GM21717 (cell line): Measurements from ENCODE around the gene HERPUD1.

Experiments used
- ATAC-seq: cut with Tn5 transposase; IDR thresholded peaks from one replicate; pipeline ENCODE4 v1.9.1; 2021; ENCODE audit warnings: mild to moderate bottlenecking, moderate library complexity; ENCODE audit not compliant: unreplicated experiment

HERPUD1 gene

DNA sequence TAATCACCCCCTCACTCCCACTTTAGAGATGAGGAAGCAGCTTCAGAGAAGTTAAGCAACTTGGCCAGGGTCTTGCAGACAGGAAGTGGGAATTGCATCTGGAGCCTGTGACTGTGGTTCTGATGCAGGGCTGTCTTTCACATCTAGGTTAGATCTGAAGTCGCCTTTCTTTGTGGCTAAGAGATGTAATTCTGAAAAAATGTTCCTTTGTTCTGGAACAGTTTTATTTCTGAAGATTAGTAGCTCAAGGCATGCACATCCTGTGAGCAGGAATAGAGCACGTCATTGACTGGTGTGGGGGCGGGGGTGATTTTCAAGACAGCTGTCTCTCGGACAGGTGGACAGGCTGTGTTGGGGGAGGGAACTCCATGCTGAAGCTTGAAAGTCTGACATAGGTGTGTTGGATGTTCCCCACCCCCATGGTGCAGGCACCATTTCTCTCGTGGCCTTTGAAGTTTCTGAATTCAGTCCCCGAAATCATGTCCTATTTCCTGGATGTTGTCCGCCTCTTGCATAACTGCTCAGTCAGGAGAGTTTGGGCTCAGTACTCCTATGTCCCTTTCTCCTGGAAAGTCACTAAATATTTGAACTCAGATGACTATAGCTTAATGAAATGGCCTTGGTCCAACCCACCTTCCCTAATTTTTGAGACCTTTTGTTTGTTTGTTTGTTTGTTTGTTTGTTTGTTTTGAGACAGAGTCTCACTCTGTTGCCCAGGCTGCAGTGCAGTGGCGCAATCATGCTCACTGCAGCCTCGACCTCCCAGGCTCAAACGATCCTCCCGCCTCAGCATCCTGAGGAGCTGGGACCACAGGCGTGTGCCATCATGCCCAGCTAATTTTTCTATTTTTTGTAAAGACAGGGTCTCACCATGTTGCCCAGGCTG, 21.0 kb upstream of the HERPUD1 start:
- ATAC-seq = no peak

DNA sequence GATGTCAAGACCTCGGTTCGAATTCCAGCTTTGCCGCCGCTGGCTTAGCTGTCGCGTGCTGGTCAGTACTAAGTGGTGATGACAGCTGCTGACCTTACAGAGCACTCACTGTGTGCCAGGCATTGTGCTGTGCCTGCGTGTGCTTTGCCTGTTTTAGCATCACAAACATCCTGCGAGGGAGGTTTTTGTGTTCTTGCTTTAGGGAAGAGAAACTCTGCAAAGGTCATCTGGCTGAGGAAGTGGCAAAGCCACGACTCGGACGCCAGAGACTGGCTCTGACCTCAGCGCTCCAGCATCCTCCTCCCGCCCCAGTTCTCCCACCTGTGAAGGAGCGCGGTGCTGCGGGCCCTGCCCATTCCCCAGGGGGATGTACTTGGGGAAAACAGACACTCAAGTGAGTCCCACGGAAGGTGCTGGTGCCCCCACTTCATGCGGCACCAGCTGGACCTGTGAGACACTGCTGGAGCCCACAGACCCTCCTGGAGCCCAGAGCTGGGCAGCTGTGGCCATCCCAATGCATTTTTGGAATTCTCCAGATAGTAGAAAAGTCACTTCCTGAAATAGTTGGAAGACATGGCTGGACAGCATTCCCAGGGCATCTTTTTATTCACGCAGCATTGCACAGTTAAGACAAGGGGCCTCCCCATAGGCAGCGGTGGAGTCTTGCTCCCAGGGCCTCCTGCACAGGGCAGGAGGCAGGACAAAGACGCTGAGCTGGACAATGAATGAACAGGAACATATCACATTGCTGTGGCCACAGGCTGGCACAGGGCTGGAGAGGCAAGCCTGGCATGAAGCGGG, 20.0 kb upstream of the HERPUD1 start:
- ATAC-seq = no peak

DNA sequence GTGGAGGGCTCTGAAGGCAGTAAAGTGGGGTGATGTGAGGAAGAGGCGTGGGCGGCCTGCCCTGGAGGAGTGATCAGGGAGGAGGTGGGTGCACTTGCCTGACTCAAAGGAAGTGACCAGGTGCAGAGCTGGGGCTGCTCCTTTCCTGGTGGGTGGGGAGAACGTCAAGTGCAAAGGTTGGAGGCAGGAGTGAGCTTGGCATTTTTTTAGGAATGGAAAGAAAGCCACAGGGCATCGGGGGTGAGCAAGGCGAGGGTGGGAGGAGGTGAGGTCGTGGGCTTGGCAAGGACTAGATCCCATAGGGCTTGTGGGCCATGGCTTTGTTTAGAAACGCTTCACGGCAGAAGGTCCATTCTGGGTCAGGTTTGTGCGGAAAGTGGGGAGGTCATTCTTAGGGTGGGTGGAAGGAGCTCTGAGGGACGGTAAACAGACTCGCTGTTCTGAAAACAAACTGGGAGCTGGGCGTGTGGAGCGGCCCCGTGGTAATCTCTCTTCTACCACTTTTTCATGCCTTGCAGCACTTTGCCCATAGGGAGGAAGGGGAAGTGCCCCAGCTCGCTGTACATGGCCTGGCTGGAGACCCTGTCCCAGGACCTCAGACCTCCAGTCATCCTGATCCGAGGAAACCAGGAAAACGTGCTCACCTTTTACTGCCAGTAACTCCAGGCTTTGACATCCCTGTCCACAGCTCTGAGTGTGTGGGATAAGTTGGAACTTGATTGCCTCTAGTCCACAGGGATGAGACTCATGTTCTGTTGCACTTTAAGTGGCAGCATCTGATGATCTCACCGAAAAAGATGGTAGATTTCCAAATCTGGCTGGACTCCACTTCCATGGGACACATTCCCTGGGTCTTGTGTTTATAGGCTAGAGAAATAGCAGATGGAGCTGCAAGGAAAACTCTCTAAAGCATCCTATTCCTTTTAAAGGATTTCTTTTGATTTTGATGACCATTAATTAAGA, 18.9 kb upstream of the HERPUD1 start:
- ATAC-seq = no peak

GRCh38 chr16:56914896-56915295, 17.0 kb upstream of the HERPUD1 start:
- no peak for ATAC-seq

- ATAC-seq = no peak
Observed at GRCh38 chr16:56915336-56916119, 16.4 kb upstream of the HERPUD1 start.

DNA sequence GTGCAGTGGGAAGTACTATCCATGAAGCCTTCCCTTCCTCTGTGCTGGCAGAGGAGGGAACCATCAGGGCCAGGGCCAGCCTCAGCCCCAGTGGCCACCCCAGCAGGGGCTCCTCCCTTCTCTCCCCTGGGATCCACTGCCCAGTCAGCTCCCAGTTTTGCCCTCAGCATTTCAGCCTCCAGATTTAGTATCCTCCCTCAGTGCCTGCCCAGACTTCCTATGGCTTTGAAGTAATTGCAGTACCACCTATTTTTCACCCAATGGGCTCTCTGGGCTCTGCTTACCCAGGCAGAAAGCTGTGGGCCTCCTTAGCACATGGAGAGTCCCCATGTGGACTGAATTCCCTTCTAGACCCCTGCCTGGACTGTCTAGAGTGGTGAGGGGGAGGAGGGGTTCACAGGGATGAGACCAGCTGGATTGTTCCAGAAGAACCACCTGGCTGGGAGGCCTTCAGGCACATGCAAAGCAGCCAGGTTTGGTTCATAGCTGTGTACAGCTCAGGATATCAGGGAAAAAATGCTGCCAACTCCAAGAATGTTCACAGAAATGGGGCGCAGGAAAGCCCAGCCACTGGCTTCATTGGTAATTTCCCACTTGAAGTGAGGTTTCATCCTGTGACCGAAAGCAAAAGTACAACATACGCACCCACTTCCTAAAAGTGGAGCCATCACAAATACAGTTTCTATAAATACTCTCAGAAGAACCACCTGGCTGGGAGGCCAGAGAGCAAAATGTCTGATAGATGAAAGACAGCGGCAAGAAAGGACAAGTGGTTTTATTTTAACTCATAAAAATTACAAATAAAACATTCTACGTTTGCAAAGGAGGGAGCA, 15.2 kb upstream of the HERPUD1 start:
- peak; percentile 69 for ATAC-seq

DNA sequence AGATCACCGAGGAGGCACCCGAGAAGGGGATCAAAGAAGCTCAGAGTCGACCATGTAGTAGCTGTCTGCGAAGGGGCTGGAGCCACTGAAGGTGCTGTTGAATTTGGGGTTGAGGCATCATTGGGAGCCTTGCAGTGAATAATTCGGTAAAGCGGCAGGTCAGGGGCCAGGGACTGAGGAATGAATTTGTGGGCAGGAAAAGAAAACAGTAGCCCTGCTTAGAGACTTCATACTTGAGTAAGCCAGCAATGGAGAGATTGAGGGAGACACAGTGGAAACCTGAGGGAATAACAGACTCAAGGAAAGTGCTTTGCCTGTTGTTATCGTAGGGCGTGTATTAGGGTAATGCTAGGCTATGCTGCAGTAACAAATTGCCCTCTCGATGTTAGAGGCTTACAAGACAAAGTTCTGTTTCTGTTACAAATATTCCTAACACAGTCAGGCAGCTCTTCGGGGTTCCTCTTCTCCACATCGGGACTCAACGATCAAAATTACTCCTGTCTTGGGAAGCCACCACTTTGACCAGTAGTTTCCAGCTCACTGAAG, 13.4 kb upstream of the HERPUD1 start:
- no peak for ATAC-seq

GRCh38 chr16:56919099-56919800, 12.7 kb upstream of the HERPUD1 start:
- no peak for ATAC-seq

DNA sequence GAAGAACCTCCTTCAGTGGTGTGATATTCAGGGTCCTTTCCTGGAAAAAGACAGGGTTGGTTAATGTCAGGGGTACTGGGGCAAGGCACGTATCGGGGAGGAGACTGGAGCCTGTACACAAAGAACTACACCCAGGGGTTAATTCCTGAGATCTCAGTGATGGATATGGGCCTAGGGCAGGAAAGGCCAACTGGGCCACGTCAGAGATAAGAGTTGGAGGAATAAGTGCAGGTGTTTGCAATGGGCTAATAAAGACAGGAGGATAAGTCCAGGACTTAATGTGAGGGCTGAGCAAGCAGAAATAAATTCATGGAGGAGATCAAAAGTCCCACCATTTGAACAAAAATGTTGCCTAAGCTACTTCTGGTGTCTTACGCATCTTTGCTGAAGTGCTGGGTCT, 10.4 kb upstream of the HERPUD1 start:
- no peak for ATAC-seq

DNA sequence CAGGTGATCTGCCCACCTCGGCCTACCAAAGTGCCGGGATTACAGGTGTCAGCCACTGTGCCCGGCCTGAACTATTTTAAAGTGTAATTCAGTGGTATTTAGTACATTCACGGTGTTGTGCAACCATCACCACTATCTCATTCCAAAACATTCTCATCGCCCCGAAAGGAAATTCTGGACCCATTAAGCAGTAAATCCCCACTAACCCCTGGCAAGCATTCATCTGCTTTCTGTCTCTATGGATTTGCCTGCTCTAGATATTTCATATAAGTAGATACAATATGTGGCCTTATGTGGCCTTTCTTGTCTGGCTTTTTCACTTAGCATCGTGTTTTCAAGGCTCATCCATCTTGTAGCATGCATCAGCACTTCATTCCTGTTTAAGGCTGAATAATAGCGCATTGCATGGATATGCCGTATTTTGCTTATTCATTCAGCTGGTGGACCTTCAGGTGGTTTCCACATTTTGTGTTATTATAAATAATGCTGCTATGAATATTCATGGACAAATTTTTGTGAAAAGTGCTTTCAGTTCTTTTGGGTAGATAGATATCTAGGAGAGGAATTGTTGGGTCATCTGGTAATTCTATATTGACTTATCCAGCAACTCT, 8.4 kb upstream of the HERPUD1 start:
- no peak for ATAC-seq

DNA sequence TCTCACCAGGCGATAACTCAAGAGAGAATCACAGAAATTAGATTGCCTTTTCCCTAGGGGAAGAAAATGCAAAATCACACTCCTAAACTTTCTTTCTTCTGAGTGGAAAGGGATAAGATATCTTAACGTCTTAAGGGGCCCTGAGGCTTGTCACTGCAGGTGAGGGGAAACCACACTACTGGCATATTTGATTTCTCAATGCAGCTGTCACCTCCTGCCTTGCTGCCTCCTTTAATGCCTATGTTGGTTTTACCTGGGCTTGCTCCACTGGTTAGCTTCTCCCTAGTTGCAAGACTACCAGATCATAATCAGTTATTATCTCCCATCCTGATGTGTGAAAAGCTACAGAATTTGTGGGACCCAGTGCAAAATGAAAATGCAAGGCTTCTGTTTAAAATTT, 4.5 kb upstream of the HERPUD1 start:
- ATAC-seq = no peak

DNA sequence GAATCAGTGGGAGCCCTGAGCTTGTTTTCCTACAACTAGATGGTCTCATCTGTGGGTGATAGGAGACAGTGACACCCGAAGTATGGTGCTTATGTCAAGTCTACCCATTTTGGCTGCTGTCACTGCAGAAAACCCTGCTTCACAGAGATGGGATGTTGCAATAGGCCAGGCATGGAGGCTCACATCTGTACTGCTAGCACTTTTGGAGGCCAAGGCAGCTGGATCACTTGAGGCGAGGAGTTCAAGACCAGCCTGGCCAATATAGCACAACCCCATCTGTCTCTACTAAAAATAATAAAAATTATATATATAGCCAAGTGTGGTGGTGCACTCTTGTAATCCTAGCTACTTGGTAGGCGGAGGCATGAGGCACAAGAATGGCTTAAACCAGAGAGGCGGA, 2.3 kb upstream of the HERPUD1 start:
- no peak for ATAC-seq

GRCh38 chr16:56930486-56931270, 1.3 kb upstream of the HERPUD1 start:
- ATAC-seq = no peak

- peak; percentile 45 for ATAC-seq
Observed at GRCh38 chr16:56931271-56931891, 561 bp upstream of the HERPUD1 start.

DNA sequence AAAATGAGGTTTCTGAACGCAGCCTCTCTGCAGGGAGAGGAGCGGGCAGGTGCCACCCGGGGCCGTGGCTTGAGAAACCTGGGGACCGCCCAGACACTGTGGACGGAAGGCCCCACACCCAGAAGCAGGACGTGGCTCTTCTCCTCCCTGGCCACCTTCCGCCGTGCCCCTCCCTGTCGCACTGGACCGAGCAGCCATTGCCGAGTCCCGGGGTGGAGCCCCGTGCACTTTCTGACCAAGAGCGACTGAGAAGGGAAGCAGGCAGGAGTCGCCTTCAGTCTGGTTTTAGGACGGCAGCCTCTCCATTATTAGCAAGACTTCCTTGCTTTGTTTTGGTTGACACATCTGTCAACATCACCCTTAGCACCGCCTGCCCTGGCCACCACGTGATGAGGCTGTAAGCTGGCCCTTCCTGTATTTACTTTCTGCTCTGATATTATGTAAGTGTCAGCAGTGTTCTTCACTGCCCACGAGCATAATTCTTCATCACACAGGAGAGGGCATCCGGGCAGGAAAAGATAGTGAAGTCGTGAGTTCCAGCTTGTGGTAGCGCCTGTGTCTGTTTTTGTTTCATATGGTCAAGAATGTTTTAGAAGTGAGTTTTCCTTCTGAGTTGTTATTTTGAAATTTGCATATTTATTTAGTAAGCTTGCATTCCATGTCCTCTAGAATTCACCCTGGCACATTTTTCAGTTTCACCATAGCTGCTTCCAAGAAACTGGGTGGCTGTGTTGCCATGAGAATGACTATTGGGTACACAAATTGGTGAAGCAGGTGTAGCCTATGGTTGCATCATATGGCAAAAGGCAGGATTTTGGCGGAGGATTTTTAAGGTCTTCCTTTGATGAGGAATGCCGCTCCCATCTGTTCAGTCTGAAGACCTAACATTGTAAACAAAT, 1.0 kb downstream of the HERPUD1 start:
- peak; percentile 8 for ATAC-seq
